Stimulated activated CD4-positive, alpha-beta T cell treated with anti-CD3 and anti-CD28 coated beads, Interleukin-12 subunit alpha, Interleukin-12 subunit beta, amount 100 ng/mL, for 4 hours (primary cell): ENCODE data around the gene C2orf78.
A peak's percentile ranks its signal among the peaks of the same experiment; 100 is the strongest.
"Not testable (repeated sequence)": the region's sequence is repeated elsewhere in the genome, so short reads cannot be mapped to it uniquely, and the experiment has no call there.

Experiments used
- DNase-seq: peaks from one replicate; pipeline ENCODE4 v3.0.0-alpha.2; 2020

The C2orf78 gene

DNA sequence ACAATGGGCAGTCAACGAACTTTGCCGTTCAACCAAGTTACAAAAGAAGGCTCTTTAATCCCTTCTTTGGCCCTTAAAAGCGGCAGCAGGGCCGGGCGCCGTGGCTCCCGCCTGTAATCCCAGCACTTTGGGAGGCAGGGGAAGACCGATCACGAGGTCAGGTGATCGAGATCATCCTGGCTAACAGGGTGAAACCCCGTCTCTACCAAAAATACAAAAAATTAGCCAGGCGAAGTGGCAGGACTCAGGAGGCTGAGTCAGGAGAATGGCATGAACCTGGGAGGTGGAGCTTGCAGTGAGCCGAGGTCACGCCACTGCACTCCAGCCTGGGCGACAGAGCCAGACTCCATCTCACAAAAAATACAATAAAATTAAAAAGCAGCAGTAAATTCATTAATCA is 581 bp upstream of the C2orf78 start:
- DNase-seq: not testable (repeated sequence)

DNA sequence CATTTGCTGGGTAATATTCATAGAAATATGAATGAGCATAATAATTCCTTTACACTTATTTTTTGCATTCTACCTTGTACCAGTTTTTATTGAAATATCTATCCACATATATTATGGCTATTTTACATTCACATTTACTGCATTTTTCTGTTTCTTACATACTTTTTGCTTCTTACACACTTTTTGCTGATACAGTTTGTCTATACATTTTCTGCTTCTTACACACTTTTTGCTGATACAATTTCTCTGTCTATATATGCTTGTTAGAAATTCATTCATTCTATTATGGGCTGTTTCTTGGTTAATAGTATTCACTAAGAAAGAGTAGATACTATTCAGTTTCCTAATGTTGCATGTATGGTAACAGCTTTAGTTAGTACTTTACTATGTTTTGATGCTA is 27.9 kb downstream of the C2orf78 start:
- DNase-seq: no peak

DNA sequence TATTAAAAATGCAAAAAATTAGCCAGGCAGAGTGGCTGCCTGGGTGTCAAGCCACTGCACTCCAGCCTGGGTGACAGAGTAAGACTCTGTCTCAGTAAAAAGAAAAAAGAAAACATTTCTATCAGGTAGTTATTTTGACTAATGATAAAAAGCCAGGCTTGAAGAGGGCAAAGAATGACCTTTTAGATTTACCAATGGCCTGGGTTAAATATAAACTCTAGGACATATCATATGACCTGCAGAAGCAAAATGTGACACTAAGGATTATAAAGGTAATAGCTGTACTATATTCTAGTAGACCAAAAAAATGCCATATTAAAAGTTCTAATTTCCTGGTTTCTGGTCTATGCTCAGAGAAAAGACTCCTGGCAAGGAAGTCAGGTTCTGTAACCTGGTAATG is 28.7 kb downstream of the C2orf78 start:
- no peak for DNase-seq

DNA sequence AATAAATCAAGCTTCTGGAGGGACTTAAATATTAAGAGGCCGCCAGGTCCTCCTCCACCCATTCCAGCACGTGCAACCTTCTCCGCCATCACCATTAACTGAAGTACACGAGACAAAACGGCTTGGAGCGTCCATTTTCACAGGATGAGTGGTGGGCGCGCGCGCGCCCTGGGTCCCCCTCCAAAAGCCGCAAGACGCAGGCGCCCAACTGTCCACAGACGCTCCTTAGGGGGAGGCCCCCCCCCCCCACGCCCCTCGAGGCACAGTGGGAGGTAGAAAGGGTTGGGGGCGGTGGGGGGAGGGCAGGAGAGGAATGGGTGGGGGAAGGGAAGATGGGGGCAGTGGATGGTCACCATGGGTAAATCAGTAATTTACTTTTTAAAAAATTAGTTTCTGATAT is 34.3 kb downstream of the C2orf78 start:
- no peak for DNase-seq

DNA sequence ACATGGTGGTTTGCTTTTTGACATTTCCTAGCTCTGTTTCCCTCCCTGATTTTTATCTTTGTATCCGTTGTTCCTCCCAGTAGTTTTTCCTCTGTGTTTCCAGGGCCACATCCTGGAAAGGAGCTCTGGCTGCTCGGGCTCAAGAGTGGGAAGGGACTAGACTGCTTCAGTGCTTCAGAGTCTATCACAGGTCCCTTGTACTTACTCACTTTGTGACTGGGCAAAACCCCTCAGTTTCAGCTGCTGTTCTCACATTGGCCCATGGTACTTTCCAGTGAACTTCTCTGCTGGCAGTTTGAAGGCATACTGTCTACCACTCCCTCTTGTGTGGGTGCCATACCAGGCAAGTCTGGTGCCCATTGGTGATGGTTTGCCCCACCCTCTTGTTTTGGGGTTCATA is 37.2 kb downstream of the C2orf78 start:
- no peak for DNase-seq

DNA sequence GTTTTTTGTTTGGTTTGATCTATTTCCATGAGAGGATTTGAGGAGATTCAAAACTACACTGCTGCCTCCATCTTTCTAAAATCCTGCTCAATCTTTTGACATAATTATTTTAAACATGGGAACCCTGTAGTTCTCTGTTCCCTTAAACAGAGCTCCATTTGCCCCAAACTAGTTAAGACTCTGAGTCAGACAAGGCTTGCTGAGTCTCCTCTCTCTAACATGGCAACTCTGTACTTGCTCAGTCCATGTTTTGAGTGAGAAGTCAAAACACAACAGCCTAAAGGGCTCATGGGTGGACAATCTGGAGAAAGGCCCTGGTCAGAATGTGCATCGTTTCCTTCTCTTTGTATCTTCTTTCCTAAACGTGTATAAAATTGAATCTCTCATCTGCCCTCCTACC is 37.7 kb downstream of the C2orf78 start:
- no peak for DNase-seq

DNA sequence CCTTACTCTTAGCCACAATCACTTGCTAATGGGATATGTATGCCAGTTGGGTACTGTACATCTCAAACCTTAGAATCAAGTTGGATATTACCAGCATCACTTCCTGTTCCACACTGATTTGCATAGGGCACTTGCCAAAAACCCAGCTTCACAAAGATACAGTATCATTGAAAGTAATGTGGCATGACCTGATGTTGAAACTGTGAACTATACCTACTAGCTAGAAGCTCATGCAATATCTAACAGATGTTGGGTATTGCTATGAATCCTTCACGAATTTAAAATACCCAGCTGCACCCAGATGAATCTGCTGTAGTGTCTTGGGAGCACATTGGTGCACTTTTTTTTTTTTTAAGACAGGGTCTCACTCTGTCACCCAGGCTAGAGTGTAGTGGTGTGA is 38.3 kb downstream of the C2orf78 start:
- DNase-seq: no peak

DNA sequence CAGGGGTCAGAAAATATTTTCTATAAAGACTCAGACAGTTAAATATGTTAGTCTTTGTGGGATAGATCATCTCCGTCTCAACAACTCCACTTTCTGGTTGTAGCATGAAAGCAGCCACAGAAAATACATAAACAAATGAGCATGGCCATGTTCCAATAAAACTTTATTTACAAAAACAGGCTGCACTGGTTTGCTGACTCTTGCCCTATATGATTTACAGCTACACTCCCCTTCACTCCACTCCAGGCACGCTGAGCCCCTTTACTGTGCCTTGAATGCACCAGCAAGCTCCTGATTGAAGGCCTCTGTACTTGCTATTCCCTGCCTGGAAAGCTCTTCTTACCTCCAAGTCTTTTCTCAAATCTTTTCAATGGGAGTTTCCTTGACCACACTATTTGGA is 39.0 kb downstream of the C2orf78 start:
- DNase-seq: no peak

DNA sequence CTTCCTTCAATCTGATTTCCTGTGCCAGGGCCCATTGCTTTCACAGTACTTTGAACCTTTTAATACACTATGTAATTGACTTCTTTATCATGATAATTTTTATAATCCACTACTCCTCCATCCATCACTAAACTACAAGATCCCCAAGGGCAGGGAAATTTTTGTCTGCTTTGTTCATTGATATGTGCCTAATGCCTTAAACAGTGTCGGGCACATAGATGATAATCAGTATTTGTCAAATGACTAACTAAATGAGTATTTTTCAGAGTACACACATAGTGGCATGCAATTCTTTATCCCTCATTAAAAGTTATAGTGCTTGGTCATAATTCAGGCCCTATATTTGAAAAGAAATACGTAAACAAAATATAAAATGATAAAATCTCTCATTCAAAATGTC is 39.4 kb downstream of the C2orf78 start:
- DNase-seq: no peak

DNA sequence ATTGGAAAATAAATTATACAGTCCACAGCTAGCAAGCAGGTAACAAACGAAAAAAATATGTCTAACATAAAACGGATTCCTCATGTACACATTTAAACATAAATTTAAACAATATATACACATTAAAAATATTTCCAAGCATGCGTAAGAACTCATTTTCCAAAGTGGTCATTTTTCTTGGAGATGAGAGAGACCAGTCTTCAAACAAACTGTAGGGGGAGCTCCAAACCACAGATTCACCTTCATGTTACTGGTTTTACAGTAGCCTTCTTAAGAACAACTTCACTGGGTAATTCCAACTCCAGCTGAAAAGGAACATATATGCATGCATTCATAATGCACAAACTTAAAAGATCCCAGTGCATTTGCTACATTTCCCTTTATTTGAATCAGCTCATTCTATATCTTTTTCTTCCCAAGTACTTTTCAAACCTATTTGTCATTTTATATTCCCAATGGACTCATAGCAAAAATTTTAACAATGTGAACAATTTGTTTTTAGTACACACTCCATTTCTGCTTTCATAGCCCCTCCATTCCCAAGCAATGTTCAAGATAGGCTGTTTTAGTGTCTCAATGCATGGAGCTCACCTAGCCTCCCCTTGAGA is 40.0 kb downstream of the C2orf78 start:
- no peak for DNase-seq

DNA sequence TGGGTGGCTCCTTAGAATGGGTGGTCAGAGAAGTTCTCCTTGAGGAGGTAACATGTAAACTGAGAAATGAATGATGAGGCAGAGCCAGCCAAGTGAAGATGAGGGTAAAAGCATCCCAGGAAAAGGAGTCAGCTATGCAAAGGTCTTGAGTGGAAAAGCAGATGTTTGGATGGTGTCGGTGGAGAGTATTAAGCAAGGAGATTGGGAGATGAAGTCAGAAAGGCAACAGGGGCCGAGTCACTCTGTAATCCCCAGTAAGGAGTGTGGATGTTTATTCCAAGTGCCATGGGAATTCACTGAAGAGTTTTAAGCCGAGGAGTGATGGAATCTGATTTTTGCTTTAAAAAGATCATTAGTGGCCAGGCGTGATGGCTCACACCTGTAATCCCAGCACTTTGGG is 41.4 kb downstream of the C2orf78 start:
- DNase-seq: no peak

DNA sequence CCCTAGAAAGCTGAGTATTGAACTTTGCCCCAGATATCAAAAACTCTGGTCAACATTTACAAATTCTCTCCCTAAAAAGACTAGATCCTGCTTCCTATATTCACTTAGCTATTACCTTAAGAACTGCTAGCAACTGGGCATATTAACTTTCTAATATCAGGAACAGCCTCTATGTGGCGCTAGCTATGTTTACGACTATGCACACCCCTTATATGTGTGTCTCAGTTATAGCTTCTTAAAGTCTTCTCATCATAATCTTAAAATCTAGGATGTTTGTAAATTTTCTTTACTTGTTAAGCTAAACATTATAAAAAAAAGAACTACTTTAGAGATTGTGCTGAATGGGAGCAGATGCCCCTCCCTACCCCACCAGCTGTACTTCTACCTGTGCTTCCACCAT is 43.0 kb downstream of the C2orf78 start:
- no peak for DNase-seq

DNA sequence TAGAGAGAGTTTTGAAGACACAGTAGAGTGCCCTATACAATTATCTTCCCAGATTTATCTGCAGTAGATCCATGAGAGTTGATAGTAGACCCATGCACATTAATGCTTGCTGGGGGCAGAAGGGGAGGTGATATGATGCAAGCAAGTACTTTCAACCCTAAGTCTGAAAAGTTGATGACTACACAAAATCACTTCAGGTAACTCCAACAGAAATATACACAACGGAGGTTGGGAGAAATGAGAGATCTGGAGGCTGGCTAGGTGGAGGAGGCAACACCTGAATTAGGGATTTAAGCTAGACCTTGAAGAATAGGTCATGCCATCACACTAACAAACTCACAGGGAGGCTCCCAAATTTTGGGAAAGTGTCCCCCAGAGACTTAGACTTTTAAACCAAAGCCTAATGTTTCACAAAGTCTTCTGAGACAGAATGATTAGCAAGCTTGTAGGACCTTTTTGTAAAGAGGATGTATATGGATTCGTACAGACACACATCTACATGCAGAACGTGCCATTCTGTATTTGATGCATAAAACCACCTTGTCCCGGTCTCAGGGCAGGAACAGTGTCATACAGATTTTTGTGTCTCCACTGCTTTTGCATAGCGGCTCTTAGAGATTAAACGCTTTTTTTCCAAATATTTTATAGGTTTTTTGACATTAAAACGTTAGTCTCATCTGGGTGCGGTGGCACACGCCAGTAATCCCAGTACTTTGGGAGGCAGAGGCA is 43.8 kb downstream of the C2orf78 start:
- DNase-seq: no peak

DNA sequence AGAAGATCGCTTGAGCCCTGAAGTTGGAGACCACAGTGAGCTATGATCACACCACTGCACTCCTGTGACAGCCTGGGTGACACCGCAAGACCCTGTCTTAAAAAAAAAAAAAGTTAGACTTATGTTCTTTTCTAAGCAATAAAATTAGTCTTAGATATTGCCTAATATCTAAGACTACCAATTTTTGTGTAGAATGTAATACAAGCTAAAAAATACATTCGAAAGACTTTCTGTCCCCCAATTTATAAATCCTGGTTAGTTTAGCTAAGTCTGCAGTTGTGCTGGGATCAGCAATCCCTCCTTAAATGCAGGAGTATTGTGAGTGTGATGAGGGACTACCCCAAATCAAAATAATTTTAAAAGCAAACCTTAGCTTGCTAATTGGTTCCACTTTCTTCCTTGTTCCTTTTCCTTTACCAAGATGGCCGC is 44.4 kb downstream of the C2orf78 start:
- no peak for DNase-seq

DNA sequence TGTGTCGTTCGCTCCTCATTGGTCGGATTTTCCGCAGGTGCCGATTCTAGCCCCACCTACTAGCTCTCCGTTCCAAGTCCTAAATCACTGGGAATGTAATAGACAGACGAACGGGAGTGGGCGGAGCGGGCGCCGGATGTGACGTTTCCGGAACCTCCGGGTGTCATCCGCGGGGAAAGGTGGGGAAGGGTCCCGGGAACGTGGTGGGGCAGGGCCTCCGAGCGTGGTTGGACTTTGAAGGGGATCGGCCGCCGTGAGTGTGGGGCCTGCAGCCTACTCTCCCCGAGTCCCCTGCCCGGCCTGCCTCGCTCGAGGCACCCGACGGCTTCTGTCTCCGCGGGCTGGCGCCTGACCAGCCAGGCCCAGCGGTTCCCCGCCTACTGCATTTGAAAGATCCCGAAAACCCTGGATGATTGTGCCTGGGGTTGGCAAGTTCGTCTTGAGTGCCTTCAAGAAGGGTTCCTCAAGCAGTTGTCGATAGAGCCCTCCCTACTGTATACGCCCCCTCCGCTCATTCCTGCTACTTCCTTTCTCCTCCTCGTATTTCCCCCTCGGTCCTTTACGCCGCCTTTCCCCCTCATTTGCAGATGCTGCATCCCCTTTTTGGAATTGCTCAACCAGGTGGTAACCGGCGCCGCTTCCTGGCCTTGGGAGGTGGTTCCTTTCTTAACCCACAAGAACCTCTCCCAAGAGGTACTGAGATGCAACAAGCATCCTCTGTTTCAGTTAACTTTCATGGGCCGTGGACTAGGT is 45.0 kb downstream of the C2orf78 start, which contains the start of gene STAMBP:
Gene STAMBP, plus strand, starts transcription at position 144 of the 753 bp plus-strand sequence. CDS start 1,896 bp downstream, outside the sequence.
- peak; percentile 82 for DNase-seq

DNA sequence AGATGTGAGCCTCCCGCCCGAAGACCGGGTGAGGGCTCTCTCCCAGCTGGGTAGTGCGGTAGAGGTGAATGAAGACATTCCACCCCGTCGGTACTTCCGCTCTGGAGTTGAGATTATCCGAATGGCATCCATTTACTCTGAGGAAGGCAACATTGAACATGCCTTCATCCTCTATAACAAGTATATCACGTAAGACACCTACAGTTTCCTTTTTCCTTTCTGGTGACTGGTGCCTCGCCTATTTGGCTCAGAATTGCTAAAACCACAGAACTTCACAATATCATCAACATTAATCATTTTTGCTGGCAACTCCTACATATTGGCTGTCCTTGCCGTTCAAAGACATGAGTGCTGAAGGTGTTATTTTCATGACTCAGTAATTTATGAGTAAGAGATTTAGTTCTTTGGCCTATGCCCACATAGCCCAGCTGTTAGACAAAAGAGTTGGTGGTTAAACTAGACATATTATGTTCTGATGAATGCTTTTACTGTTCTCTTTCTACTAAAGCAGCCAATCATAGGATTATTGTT is 47.0 kb downstream of the C2orf78 start:
- peak; percentile 19 for DNase-seq

DNA sequence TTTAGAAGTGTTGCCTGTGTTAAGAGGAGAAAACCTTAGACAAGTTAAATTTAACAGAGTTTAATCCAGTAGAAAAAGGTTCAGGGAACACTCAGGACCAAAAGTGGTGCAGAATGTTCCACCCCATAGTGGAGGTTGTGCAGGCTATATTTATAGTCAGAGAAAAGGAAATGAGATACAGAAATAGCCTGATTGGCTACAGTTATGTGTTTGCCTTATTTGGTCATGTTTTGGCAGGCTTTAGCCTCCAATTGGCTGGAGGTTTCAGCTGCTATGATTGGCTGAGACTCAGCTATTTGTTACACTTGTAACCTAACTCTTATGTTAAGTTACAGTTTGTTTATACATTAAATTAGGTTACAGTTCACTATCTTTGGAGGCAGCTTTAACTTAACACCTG is 48.9 kb downstream of the C2orf78 start:
- no peak for DNase-seq

DNA sequence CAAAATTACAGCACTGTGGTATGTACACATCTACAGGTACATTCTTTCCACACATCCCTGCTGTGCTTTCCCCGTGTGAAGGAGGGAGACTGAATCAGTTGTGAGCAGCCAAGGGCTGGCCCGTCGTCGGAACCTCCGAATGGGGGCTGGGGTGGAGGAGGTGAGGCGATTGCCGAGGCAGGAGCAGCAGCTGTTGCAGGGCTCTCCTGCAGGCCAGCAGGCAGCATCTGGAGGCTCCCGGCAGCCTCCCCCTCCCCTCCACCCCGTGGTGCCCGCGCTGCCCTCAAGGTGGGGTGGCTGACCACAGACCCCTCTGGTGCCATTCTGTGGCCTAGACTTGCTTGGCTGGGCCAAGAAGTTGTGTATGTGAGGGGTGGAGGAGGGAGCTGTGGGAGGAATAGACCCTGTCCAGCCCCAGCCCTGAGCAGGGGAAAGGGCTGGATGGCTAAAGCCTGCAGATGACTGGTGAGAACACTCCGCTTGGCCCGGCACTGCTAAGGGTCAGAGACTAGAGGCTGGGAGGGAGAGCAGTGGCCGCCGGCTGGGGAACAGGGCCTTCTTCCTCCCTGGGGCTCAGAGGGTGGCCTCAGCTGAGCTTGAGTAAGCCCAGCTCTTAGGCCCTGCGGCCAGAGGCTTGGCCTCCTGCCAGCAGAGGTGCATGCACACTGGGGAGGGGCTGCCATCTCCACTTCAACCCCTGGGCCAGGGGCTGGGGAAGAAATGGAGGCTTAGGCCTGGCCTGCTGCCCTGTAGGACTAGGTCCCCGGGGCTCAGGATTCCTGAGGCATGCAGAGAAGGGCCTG is 52.4 kb downstream of the C2orf78 start:
- no peak for DNase-seq

DNA sequence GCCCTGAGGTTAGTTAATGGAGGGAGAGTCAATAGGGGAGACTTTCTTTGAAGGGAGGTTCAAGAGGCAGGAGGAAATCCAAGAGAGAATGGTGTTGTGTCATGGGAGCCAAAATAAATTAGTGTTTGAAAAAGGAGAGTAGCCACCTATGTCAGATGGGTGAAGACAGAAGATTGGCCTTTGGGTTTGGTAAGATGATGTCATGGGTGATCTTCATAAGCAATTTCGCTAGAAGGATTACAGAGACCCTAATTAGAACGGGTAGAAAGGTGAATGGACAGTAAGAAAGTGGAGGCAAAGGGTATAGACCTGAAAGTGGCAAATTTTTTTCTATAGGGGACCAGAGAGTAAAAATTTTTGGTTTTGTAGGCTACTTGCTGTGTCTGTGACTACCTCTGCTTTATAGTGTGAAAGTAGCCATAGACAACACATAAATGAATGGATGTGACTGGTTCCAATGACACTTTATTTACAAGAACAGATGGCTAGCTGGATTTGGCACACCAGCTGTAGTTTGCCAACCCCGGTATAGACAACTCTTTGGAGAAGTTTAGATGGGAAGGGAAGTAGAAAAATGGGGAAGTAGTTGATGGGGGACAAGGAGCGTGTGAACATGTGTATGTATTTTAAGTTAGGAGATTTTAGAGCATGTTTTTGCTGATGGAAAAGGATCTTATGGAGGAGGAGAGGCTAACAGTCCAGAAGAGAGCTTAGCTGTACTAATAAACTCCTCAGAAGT is 54.0 kb downstream of the C2orf78 start:
- no peak for DNase-seq

DNA sequence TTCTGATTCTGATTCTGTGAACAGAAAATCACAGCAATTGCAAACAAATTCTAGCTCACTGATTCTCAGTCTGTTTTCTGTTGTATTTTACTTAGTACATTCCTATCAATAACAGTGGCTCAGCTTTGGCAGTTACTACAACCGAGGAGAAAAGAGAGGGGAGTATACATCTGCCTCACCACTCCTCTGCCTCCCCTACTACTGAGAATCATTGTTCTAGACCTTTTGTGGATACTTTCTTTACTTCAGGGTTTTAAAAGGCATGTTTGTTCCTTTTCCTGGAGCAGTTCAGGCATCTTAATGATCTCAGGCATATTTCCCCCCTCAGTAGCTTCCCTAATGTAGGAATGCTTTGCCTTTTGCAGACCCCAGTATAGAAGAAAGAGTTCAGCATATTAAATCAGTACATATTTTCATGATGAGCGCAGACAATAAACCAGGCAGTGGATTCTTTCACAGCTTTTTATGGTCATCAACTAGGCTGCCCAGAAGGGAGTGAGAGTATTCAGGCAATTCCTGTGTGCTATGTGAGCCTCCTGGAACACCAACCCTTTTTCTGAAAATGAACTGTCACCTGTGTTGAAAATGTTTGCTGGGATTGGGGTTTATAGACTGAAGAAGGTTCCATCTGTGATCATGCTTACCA is 55.0 kb downstream of the C2orf78 start:
- no peak for DNase-seq

DNA sequence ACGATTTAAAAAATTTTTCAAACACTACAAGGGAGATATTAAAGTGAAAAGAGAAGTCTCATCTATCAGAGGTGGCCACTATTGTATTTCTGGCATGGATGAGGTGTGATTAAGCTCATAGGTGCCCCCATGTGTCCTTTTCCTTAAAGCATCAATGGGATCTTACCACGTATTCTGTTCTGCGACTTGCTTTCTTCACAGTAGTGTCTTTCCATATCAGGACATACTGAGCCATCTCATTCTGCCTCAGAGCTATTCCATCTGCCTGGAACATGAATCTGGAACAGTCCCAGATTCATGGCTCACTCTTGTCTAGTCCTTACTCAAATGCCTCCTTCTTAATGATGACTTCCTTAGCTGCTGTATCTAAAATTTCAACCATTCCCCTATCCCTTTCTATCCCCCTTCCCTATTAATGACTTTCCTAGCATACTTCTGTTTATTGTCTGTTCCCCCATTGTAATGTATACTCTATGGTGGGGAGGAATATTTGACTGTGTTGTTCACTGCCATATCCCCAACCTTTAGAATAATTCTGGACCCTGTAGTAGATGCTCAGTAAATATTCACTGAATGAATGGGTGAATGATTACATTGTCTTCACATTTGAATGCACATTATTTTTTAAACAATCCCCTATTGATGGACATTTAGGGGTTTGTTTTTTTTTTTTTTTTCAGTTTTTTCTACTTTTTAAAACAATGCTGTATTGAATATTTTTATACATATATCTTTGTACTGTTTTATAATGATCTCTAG is 55.8 kb downstream of the C2orf78 start:
- DNase-seq: no peak
